Prostate gland (tissue), 2 donors: ENCODE data around the gene THAP12. TPM values are rescaled to one million over a fixed set of nuclear protein-coding genes. Genes with fewer than 3 reads are reported as not detected.

Experiments used
- DNase-seq: peaks from one replicate; pipeline ENCODE4 v3.0.0-alpha.2; 2019; ENCODE audit warnings: low spot score
- H3K27ac ChIP-seq, 2 donors: fragments of 200-600 bp; sonication (generic); 2 replicates each; pipeline ENCODE4 v1.5.1; 2017 to 2019
- H3K27me3 ChIP-seq: fragments of 200-600 bp; sonication (generic); replicated peaks from 2 replicates; pipeline ENCODE4 v1.5.1; 2019; ENCODE audit not compliant: insufficient read depth
- H3K36me3 ChIP-seq, 2 donors: fragments of 200-600 bp; sonication (generic); 1 replicate in 1 of 2; 2 replicates in 1 of 2; pipeline versions ENCODE4 v1.5.1 to v1.8.1; 2017 to 2019
- H3K4me1 ChIP-seq: fragments of 200-600 bp; sonication (generic); replicated peaks from 2 replicates; pipeline ENCODE4 v1.5.1; 2019
- H3K4me3 ChIP-seq, 2 donors: fragments of 200-600 bp; sonication (generic); 2 replicates each; pipeline ENCODE4 v1.5.1; 2017 to 2019
- H3K9me3 ChIP-seq: fragments of 200-600 bp; sonication (generic); 2 replicates; pipeline ENCODE4 v1.5.1; 2017
- CTCF ChIP-seq, 4 experiments: fragments of 200-600 bp in 2 of 4; fragments of 450-650 bp in 2 of 4; sonication (generic) in 2 of 4; IDR thresholded peaks; 1 replicate in 3 of 4; 2 replicates in 1 of 4; pipeline ENCODE4 v1.5.1; 2016 to 2019; ENCODE audit warnings: antibody characterized with exemption in 4 of 4, mild to moderate bottlenecking in 2 of 4, moderate library complexity in 2 of 4
- POLR2A ChIP-seq: fragments of 450-650 bp; IDR thresholded peaks from one replicate; pipeline ENCODE4 v1.6.1; 2016; ENCODE audit warnings: antibody characterized with exemption, mild to moderate bottlenecking
- POLR2AphosphoS5 ChIP-seq: sonication (generic); formaldehyde crosslinking; IDR thresholded peaks from one replicate; pipeline ENCODE4 v1.6.1; 2017; ENCODE audit warnings: antibody characterized with exemption
- WGBS: methylation state at CpG from one replicate; pipeline ENCODE4 v1.1.5; 2018; 5-methylcytosine and 5-hydroxymethylcytosine counted together
- intact Hi-C: fragments of 100-400 bp; cut with DNase I; formaldehyde crosslinking; loops from one replicate; pipeline ENCODE4 v1.14.2; 2022
- total RNA-seq, 2 donors: library from RNA; depleted of rRNA; stranded (reverse); fragments of >200 nt; gene quantifications; one replicate each; pipeline ENCODE4 v1.1.0, GENCODE V29; 2016

THAP12 gene
- total RNA-seq, 2 donors from 2014 or later: 26.6 to 31.9 TPM

DNA sequence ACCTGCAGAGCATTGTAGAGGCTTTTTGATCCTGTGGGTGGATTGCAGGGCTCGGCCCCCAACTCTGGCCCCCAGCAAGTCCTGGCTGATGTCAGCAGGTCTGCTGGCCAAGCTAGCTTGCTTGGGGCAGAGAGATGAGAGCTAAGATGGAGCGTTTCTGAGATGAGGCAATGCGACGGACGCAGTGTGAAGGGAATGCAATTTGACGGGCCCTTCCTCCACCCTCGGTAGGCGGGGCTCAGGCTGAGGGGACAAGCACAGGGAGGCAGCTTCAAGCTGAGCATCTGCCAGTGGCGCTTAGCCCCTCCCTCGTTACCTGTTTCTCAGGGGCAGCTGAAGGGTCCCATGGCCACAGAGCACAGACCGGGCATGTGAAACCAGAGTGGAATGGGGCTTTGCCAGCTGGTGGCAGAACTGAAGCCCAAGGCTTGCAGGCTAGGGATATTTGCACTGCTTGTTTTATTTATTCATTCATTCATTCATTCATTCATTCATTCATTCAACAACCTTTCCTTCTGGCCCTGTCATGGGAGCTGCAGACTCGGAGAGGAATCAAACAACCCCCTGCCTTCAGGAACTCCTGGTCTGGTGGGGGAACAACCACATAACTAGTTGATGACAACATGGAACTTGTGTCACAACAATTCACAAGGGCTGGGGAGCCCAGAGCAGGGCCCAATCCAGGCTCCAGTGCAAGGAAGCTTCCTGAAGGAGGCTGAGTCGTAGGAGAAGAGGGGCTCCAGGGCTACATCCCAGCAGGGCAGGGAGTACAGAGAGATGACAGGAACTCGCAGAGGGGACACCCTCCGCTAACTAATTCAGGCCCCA is 66.8 kb downstream of the THAP12 start:
- Histone ChIP-seq H3K36me3 (no peaks in the 10 kb centered on the region), H3K9me3 (no peaks in the 10 kb centered on the region), H3K4me1 (no peaks in the 10 kb centered on the region), H3K27ac (no peak overlapping the region), H3K4me3 (no peak overlapping the region), H3K27me3 (no peaks in the 10 kb centered on the region)
- intact Hi-C loops: loop anchor here (10.0 kb wide), 1 partner anchor 519 kb away; no protein-coding TSS in a partner anchor
- WGBS: 72% methylated on average over 15 of the region's 15 CpGs
- no peak for DNase-seq
- TF ChIP-seq POLR2AphosphoS5: no peak
- TF ChIP-seq POLR2A: no peak
- no peak for TF ChIP-seq CTCF (IDR thresholded peaks at IDR 0.05)

DNA sequence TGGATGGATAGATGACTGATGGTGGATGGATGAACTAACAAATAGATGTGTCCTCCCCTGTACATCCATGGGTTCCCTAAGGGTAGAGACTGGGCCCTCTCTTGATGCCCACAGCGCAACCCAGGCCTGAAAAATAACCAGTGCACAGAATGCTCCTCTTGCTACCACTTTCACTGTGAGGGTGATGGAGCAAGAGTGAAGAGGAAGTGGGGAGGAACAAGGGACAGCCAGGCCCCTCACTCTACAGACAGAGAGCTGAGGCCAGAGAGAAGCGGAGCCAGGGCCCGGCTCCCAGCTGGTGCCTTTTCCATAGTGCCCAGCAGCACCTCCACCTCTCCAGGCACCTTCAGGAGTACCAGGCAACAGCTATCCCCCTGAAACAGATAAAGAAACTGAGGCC is 67.7 kb downstream of the THAP12 start:
- no peaks in the 10 kb centered on the region for H3K36me3 ChIP-seq
- no peak for DNase-seq
- TF ChIP-seq CTCF (IDR thresholded peaks at IDR 0.05) (no peak), POLR2AphosphoS5 (no peak), POLR2A (no peak)
- no peaks in the 10 kb centered on the region for H3K27me3 ChIP-seq
- no peak overlapping the region for H3K27ac ChIP-seq
- intact Hi-C loops: loop anchor here (10.0 kb wide), 1 partner anchor 518 kb away; no protein-coding TSS in a partner anchor
- no peaks in the 10 kb centered on the region for H3K9me3 ChIP-seq
- no peak overlapping the region for H3K4me3 ChIP-seq
- 59% methylated on average over 3 of the region's 3 CpGs for WGBS
- H3K4me1 ChIP-seq: no peaks in the 10 kb centered on the region

DNA sequence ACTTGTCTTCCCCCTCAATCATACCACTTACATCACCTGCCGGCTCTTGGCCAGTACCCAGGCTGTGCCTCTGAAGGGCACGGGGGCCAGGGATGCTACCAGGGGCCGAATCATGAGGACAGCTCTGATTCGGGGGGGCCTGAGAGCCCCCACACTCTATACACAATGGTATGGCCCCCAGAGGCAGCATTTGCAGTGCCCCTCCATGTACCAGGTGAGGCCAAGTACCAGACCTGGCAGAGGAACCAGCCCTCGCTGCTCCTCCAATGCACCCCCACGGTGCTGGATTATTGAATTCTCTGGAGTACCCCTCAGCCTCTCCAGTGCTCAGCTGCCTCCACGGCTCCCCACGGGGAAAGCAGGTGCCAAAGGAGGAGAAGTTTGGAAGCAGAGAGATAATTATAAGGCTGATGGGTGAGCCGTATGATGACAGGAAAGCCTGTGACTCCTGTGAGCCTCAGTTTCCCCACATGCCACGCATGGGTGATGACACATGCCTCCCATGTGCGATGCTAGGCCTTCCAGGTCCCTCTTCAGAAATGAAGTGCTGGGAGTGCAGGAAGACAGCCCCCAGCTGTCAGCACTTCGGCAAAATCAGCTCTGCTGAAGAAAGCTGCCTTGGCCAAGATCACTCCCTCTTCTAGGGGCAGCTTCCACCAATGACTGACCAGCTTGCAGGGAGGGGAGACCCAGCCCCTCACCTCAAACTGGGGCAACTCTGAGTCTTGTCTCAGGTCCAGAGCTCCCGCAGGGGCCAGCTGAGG is 69.9 kb downstream of the THAP12 start:
- WGBS: 86% methylated on average over 13 of the region's 13 CpGs
- intact Hi-C loops: loop anchor here (10.0 kb wide), 1 partner anchor 516 kb away; no protein-coding TSS in a partner anchor
- no peak for DNase-seq

DNA sequence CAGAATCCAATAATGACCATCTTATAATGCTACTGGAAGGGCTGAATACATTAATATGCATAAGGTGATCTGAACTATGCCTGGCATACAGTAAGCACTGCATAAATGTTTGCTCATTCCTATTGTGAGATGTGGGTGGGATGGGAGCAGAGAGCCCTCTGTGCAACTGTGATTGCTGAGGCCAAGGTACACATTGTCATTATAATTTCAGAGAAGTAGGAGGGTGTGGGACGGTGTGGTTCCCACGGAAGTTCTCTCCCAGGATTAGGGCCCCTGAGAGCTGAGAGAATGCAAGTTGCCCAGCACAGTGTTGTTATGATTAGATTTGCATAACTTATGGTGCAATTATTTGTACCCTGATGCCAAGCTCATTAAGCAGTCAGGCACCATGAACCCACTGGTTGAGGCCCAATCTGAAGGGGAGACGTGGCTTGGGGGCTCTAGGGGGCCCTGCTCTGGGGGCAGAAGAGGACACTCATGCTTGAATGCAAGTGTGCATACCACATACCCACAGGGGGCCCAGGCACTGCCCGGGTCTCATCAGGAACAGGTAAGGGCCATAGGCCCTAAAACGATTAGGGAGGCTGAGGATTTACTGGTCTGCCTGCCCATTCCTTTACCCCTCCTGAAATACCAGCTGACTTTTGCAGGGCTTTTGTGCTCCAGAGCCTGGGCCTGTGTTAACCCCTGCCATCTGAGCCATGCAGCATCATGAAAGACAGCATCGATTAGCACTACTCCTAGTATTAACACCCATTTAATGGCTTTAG is 72.8 kb downstream of the THAP12 start:
- no peak for TF ChIP-seq POLR2AphosphoS5
- no peak for TF ChIP-seq CTCF (IDR thresholded peaks at IDR 0.05)
- no peak for TF ChIP-seq POLR2A
- intact Hi-C loops: no loop called here
- Histone ChIP-seq H3K27ac (no peak overlapping the region), H3K36me3 (no peaks in the 10 kb centered on the region), H3K4me3 (no peak overlapping the region), H3K9me3 (no peaks in the 10 kb centered on the region), H3K4me1 (no peaks in the 10 kb centered on the region), H3K27me3 (no peaks in the 10 kb centered on the region)
- no peak for DNase-seq
- WGBS: 87% methylated on average over 6 of the region's 6 CpGs

More for the DNA sequence above, 69.9 kb downstream of the THAP12 start:
- H3K4me3 ChIP-seq: no peak overlapping the region
- no peaks in the 10 kb centered on the region for H3K27me3 ChIP-seq
- H3K27ac ChIP-seq: no peak overlapping the region
- no peaks in the 10 kb centered on the region for H3K4me1 ChIP-seq
- no peaks in the 10 kb centered on the region for H3K36me3 ChIP-seq
- TF ChIP-seq POLR2A (no peak), CTCF (IDR thresholded peaks at IDR 0.05) (no peak), POLR2AphosphoS5 (no peak)
- no peaks in the 10 kb centered on the region for H3K9me3 ChIP-seq
